ENCODE measurements around the gene PRR29. TPM values are rescaled to one million over a fixed set of nuclear protein-coding genes. Genes with fewer than 3 reads are reported as not detected.

Gene PRR29
- 0.57 to 1.00 TPM (median 0.79 TPM) in 5 replicates for total RNA-seq (2022; extraction: Qiagen RNA extraction; ENCODE audit: low read depth)

GRCh38 chr17:63998050-63998720 lies at the start of gene PRR29:
Gene PRR29, plus strand, starts transcription at chr17:63998351. Its CDS starts 14 bp downstream, at chr17:63998365.

GRCh38 chr17:63972796-63973195 lies 25.4 kb upstream of the PRR29 start, which contains the start of gene SCN4A:
Gene SCN4A, minus strand, starts transcription at chr17:63972918. Its CDS starts 77 bp downstream, at chr17:63972841.

GRCh38 chr17:64020056-64020766 lies 22.1 kb downstream of the PRR29 start, which contains the start of gene ICAM2:
Gene ICAM2, minus strand, starts transcription at chr17:64020633. Its CDS starts 13,942 bp downstream, at chr17:64006691.

Other genes with a start within 250 kb of the PRR29 start
- gene CCDC47, start 224.8 kb upstream of the PRR29 start, total RNA-seq (2022; extraction: Qiagen RNA extraction; ENCODE audit: low read depth) = 98.7 to 147 TPM (median 101 TPM) in 5 replicates
- 86.9 to 109 TPM (median 96.3 TPM) in 5 replicates for gene DDX42, start 224.2 kb upstream of the PRR29 start, total RNA-seq (2022; extraction: Qiagen RNA extraction; ENCODE audit: low read depth)
- 211 to 259 TPM (median 225 TPM) in 5 replicates for gene PSMC5, start 170.9 kb upstream of the PRR29 start, total RNA-seq (2022; extraction: Qiagen RNA extraction; ENCODE audit: low read depth)
- gene FTSJ3, start 170.7 kb upstream of the PRR29 start, total RNA-seq (2022; extraction: Qiagen RNA extraction; ENCODE audit: low read depth) = 55.5 to 66.9 TPM (median 59.4 TPM) in 5 replicates
- 54.3 to 62.8 TPM (median 61.0 TPM) in 5 replicates for gene SMARCD2, start 155.7 kb upstream of the PRR29 start, total RNA-seq (2022; extraction: Qiagen RNA extraction; ENCODE audit: low read depth)
- not detected in 5 replicates for gene CSH2, start 124.7 kb upstream of the PRR29 start, total RNA-seq (2022; extraction: Qiagen RNA extraction; ENCODE audit: low read depth)
- gene GH2, start 116.4 kb upstream of the PRR29 start, total RNA-seq (2022; extraction: Qiagen RNA extraction; ENCODE audit: low read depth) = not detected in 5 replicates
- not detected in 5 replicates for gene CSH1, start 101.8 kb upstream of the PRR29 start, total RNA-seq (2022; extraction: Qiagen RNA extraction; ENCODE audit: low read depth)
- gene CSHL1, start 87.1 kb upstream of the PRR29 start, total RNA-seq (2022; extraction: Qiagen RNA extraction; ENCODE audit: low read depth) = not detected in 5 replicates
- gene GH1, start 79.5 kb upstream of the PRR29 start, total RNA-seq (2022; extraction: Qiagen RNA extraction; ENCODE audit: low read depth) = not detected in 5 replicates
- gene CD79B, start 66.0 kb upstream of the PRR29 start, total RNA-seq (2022; extraction: Qiagen RNA extraction; ENCODE audit: low read depth) = 0.16 TPM in 1 of 5 replicates, not detected in the others
- 0.03 to 0.18 TPM (median 0.10 TPM) in 4 of 5 replicates, not detected in the other for gene SCN4A, start 25.4 kb upstream of the PRR29 start, total RNA-seq (2022; extraction: Qiagen RNA extraction; ENCODE audit: low read depth)
- gene ICAM2, start 22.3 kb downstream of the PRR29 start, total RNA-seq (2022; extraction: Qiagen RNA extraction; ENCODE audit: low read depth) = 0.08 TPM in 1 of 5 replicates, not detected in the others
- gene ERN1, start 131.8 kb downstream of the PRR29 start, total RNA-seq (2022; extraction: Qiagen RNA extraction; ENCODE audit: low read depth) = 3.2 to 4.9 TPM (median 3.6 TPM) in 5 replicates